ENCODE measurements around the gene NEB.

Gene NEB

DNA sequence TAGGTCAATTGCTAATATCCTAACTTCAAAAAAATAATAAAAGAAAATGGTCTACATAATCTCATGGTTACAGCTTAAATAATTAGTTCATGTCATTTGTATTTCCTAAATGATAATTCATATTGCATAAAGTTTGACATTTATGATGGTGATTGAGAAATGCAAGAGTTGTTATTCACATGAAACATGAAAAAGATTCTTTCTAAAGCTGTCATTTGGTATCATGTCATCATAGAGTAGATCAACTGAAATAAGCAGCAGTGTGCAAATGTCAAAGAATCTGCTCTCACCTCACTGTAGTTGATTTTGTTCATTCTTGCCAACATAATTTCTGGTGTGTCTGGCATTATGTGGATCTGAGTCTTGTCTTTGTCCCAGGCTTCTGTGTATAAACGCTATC lies 95.3 kb downstream of the NEB start:
- no peak for DNase-seq (ENCODE audit: low read depth)

DNA sequence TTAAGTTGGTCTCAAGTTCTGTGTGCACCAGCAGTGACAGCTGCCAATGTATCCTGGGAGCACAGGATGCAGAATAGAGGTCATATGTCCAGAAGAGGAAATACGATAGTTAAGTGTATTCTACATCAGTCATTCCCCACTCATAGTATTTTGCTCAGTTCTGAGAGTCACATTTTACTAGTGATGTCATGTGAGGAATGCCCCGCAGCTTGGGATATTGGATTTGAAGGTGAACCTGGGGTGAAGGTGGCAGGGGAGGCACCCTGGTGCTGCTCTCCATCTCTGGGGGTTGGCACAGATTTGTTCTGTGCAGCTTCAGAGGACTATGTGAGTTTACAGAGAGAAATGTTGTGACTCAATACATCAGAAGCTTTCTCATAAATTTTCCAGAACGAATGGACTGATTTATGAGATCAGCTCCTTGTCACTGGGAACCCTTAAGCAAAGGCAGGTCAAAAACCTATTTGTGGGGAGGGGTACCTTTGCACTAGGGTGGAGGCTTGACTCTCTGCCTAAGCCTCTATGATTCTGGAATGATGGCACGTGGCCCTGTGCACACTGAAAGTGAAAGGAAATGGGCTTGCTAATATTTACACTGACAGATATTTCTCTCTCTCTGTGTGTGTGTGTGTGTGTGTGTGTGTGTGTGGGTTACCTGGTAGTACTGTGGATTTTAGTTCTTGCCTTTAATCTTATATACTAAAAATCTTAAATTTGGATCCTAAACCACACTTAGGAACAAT lies 95.9 kb downstream of the NEB start:
- TF ChIP-seq, protein P1, sequence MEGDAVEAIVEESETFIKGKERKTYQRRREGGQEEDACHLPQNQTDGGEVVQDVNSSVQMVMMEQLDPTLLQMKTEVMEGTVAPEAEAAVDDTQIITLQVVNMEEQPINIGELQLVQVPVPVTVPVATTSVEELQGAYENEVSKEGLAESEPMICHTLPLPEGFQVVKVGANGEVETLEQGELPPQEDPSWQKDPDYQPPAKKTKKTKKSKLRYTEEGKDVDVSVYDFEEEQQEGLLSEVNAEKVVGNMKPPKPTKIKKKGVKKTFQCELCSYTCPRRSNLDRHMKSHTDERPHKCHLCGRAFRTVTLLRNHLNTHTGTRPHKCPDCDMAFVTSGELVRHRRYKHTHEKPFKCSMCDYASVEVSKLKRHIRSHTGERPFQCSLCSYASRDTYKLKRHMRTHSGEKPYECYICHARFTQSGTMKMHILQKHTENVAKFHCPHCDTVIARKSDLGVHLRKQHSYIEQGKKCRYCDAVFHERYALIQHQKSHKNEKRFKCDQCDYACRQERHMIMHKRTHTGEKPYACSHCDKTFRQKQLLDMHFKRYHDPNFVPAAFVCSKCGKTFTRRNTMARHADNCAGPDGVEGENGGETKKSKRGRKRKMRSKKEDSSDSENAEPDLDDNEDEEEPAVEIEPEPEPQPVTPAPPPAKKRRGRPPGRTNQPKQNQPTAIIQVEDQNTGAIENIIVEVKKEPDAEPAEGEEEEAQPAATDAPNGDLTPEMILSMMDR (conservative IDR thresholded peaks at IDR 0.05; ENCODE audit: control insufficient read depth, insufficient read depth, low read depth, low read length) = no peak
- DNase-seq (ENCODE audit: low read depth) = no peak
- no peak overlapping the region for H3K4me3 ChIP-seq (ENCODE audit: control insufficient read depth, low read depth, low read length)

More for the DNA sequence above, 95.3 kb downstream of the NEB start:
- H3K4me3 ChIP-seq (ENCODE audit: control insufficient read depth, low read depth, low read length) = no peak overlapping the region
- TF ChIP-seq, protein P1 (conservative IDR thresholded peaks at IDR 0.05; ENCODE audit: control insufficient read depth, insufficient read depth, low read depth, low read length) = no peak

DNA sequence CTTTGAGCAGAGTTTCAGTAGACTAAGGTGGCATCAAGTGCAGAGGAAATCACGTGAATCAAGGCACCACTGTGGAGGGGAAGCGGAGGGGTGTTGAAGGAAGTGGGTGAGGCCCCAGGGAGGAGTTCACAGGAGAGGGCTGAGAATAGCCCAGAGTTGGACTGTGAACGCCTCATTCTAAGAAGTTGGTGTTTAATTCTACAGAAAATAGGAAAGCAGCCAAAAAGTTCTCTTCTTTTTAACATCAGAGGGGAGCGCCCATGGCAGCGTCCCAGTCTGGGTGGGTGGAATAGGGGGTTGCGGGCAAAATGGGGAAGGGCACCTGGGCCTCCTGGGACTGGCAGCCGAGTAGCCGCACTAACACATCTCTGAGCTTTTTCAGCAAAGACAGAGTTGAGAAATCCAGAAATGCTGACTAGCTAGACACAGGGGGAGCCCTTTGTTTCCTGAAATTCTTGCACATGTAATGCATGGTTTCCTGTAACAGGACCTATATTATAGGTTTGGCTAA lies 97.0 kb downstream of the NEB start:
- no peak overlapping the region for H3K4me3 ChIP-seq (ENCODE audit: control insufficient read depth, low read depth, low read length)
- no peak for DNase-seq (ENCODE audit: low read depth)

DNA sequence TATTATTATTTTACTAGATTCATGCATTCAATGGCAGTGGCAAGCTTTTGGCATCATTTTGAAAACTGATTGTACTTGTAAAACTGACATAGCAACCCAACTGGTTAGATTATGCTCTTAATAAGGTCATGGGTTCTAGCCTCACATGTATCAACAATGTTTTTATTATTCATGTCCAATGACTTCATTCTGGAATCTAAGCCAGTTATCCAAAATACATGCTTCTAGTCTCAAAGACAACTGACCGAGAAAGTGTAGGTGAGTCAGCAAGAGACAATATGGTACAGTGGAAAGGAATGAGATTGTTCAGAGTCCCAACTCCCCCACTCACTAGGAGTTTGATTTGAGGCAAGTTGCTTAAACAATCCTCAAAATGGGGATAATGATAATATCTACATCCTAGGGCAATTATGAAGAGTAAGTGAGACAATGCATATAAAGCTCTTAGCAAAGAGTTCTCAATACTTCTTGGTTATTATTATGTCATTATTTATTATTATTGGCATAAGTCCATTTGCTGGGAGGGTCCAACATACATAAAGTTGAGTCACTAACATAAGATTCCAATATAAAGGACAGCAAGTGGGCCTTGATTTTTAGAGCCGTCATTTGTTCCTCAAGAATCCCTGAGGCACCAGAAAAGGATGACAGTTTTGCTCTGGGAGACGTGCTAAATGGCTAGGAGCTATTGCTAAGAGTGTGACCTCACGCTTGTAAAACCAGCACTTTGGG lies 99.4 kb downstream of the NEB start:
- TF ChIP-seq, protein P1 (conservative IDR thresholded peaks at IDR 0.05; ENCODE audit: control insufficient read depth, insufficient read depth, low read depth, low read length) = no peak
- H3K4me3 ChIP-seq (ENCODE audit: control insufficient read depth, low read depth, low read length) = no peak overlapping the region
- DNase-seq (ENCODE audit: low read depth) = peak; percentile 30

More for the DNA sequence above, 97.0 kb downstream of the NEB start:
- TF ChIP-seq, protein P1 (conservative IDR thresholded peaks at IDR 0.05; ENCODE audit: control insufficient read depth, insufficient read depth, low read depth, low read length) = no peak

DNA sequence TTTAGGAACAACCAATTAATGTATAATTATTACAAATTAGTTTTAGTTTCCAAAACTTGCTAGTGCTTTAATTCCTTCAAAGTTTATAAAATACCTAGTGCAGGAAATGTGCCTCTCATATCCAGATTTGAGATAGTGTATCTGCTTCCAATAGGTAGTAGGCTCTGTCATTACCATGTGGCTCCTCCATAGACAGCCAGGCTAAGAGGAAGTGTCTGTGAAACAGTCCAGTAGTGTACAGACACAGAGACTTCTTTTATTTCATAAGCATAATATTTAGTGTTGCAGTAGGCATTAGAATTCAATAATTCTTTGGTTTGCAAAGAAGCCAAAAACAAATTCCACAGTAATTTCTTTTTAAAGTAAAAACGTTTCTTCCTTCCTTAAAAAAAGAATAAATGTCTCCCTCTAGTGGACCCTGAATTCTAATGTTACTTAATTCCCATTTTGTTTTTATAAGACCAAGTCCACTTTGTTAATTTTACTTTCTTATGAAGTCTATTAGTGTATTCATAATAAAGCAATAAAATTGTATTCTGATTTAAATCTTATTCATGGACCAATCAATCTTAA lies 101.2 kb downstream of the NEB start:
- no peak overlapping the region for H3K4me3 ChIP-seq (ENCODE audit: control insufficient read depth, low read depth, low read length)
- peak; percentile 53 for DNase-seq (ENCODE audit: low read depth)
- TF ChIP-seq, protein P1 (conservative IDR thresholded peaks at IDR 0.05; ENCODE audit: control insufficient read depth, insufficient read depth, low read depth, low read length) = peak; percentile 36

DNA sequence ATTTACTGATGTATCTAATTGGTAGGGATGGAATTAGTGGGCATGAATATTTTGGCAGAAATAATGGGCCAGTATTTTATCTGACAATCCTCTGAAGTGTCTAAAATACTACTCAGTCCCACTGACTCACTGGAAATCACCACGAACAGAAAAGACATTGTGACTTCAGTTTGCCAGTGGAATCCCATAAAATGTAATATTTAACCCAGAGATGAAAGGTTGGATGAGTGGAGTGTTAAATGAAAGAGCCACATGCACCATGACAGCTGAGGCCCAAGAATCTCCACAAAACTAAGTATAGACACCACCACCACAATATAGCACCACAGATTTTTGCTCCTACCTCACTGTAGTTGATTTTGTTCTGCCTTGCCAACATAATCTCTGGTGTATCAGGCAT lies 103.9 kb downstream of the NEB start:
- TF ChIP-seq, protein P1 (conservative IDR thresholded peaks at IDR 0.05; ENCODE audit: control insufficient read depth, insufficient read depth, low read depth, low read length) = no peak
- no peak overlapping the region for H3K4me3 ChIP-seq (ENCODE audit: control insufficient read depth, low read depth, low read length)
- no peak for DNase-seq (ENCODE audit: low read depth)
